GM12878 (cell line): ENCODE measurements around the gene TK2. TPM values are rescaled to one million over a fixed set of nuclear protein-coding genes. Genes with fewer than 3 reads are reported as not detected.
A peak's percentile ranks its signal among the peaks of the same experiment; 100 is the strongest.

Source experiments
- ATAC-seq: fragments of 200-7000 bp; cut with Tn5 transposase; 3 replicates; pipeline ENCODE4 v1.9.1; 2020; ENCODE audit warnings: mild to moderate bottlenecking, moderate library complexity
- BruUV-seq: library from RNA; stranded (reverse); fragments of 400-500 nt; replicated peaks from 2 replicates; lab custom pipeline; 2021; lab: Mats Ljungman, UMichigan
- CTCF ChIA-PET: fragments of 300-600 bp; sonication (Branson Sonifier 250); formaldehyde crosslinking; extraction: SDS; loops from one replicate; lab custom pipeline; 2021; ENCODE audit warnings: inconsistent platforms; lab: Yijun Ruan, JAX
- POLR2A ChIA-PET: fragments of 350-600 bp; formaldehyde crosslinking; extraction: SDS; loops from one replicate; lab custom pipeline; 2021; ENCODE audit warnings: inconsistent platforms; lab: Charles Lee
- RAD21 ChIA-PET: fragments of 300-600 bp; sonication (Branson Sonifier 250); formaldehyde crosslinking; loops from one replicate; lab custom pipeline; 2023; ENCODE audit warnings: antibody characterized with exemption; ENCODE audit not compliant: unreplicated experiment; lab: Charles Lee
- SMC1A ChIA-PET: fragments of 300-600 bp; sonication (Branson Sonifier 250); formaldehyde crosslinking; loops from one replicate; lab custom pipeline; 2023; ENCODE audit not compliant: unreplicated experiment, uncharacterized antibody; lab: Charles Lee
- DNase-seq: peaks from one replicate; pipeline ENCODE4 v3.0.0-alpha.2; 2011; ENCODE audit warnings: low read depth, low spot score
- FAIRE-seq: peaks from 3 replicates; lab custom pipeline; 2011; peaks lifted over from hg19 to GRCh38; lab: Jason Lieb, UNC
- H2AFZ ChIP-seq: 2 replicates; pipeline ENCODE4 v1.6.0; 2011; ENCODE audit warnings: low read depth, low read length, control low read depth; ENCODE audit not compliant: control insufficient read depth
- H3K27ac ChIP-seq: 2 replicates; pipeline ENCODE4 v1.5.1; 2011; ENCODE audit warnings: control low read depth; ENCODE audit not compliant: control insufficient read depth, insufficient read depth
- H3K27me3 ChIP-seq, 2 experiments: replicated peaks in 1 of 2; 2 replicates each; pipeline versions ENCODE4 v1.6.0 to v1.6.1; 2011; ENCODE audit warnings: low read length in 1 of 2; ENCODE audit not compliant: control insufficient read depth in 2 of 2, insufficient read depth in 2 of 2
- H3K36me3 ChIP-seq, 2 experiments: 2 replicates each; pipeline ENCODE4 v1.5.1; 2011; ENCODE audit warnings: low read length in 1 of 2; ENCODE audit not compliant: control insufficient read depth in 2 of 2, insufficient read depth in 2 of 2
- H3K4me1 ChIP-seq: 2 replicates; pipeline ENCODE4 v1.6.1; 2011; ENCODE audit warnings: mild to moderate bottlenecking, low read length, moderate library complexity, mixed read lengths; ENCODE audit not compliant: control insufficient read depth, insufficient read depth
- H3K4me2 ChIP-seq: 2 replicates; pipeline ENCODE4 v1.6.0; 2011; ENCODE audit warnings: control low read depth; ENCODE audit not compliant: control insufficient read depth, insufficient read depth
- H3K4me3 ChIP-seq: fragments of 200-600 bp; sonication (generic); 2 replicates; pipeline ENCODE4 v1.5.1; 2016
- H3K79me2 ChIP-seq: 2 replicates; pipeline ENCODE4 v1.6.0; 2011; ENCODE audit warnings: low read length; ENCODE audit not compliant: control insufficient read depth, insufficient read depth
- H3K9ac ChIP-seq: 2 replicates; pipeline ENCODE4 v1.8.0; 2011; ENCODE audit warnings: low read length, control low read depth, mixed read lengths; ENCODE audit not compliant: control insufficient read depth, insufficient read depth
- H3K9me3 ChIP-seq: replicated peaks from 3 replicates; pipeline ENCODE4 v1.5.1; 2011; ENCODE audit warnings: mild to moderate bottlenecking, low read length; ENCODE audit not compliant: control insufficient read depth, insufficient read depth
- H4K20me1 ChIP-seq: 2 replicates; pipeline ENCODE4 v1.6.0; 2011; ENCODE audit not compliant: control insufficient read depth, insufficient read depth
- BCLAF1 ChIP-seq: fragments of 450-650 bp; IDR thresholded peaks from 2 replicates; pipeline ENCODE4 v1.6.1; 2017; ENCODE audit warnings: antibody characterized with exemption, mild to moderate bottlenecking, moderate library complexity
- EP300 ChIP-seq, 2 experiments: fragments of 150-350 bp in 1 of 2; IDR thresholded peaks; 2 replicates each; pipeline ENCODE4 v1.6.1; 2011 to 2012; ENCODE audit warnings: low read depth in 2 of 2, low read length in 2 of 2, borderline replicate concordance in 1 of 2, improper control_type of control experiment in 1 of 2, inconsistent platforms in 1 of 2; ENCODE audit not compliant: control insufficient read depth in 1 of 2
- IKZF2 ChIP-seq, 2 experiments: fragments of 450-650 bp; IDR thresholded peaks; 2 replicates each; pipeline ENCODE4 v1.6.1; 2017; ENCODE audit warnings: mild to moderate bottlenecking in 2 of 2, moderate library complexity in 2 of 2
- IRF3 ChIP-seq: fragments of 450-650 bp; IDR thresholded peaks from 2 replicates; pipeline ENCODE4 v1.6.1; 2014; ENCODE audit warnings: mild to moderate bottlenecking
- JUND ChIP-seq: IDR thresholded peaks from 2 replicates; pipeline ENCODE4 v1.6.1; 2012; ENCODE audit warnings: low read depth, mild to moderate bottlenecking, low read length, improper control_type of control experiment, moderate library complexity
- MXI1 ChIP-seq: fragments of 150-350 bp; IDR thresholded peaks from 2 replicates; pipeline ENCODE4 v1.6.1; 2011; ENCODE audit warnings: low read depth, mild to moderate bottlenecking, inconsistent platforms, low read length, improper control_type of control experiment
- MYB ChIP-seq: fragments of 150-350 bp; IDR thresholded peaks from 2 replicates; pipeline ENCODE4 v1.6.1; 2014; ENCODE audit warnings: mild to moderate bottlenecking, low read depth, low read length, borderline replicate concordance
- PAX8 ChIP-seq: fragments of 450-650 bp; IDR thresholded peaks from 2 replicates; pipeline ENCODE4 v1.6.1; 2017; ENCODE audit warnings: mild to moderate bottlenecking, moderate library complexity
- RELA ChIP-seq: fragments of 450-650 bp; IDR thresholded peaks from 2 replicates; pipeline ENCODE4 v1.8.0; 2014; ENCODE audit warnings: borderline replicate concordance; ENCODE audit not compliant: partially characterized antibody
- RFX5 ChIP-seq: IDR thresholded peaks from 2 replicates; pipeline ENCODE4 v1.6.1; 2011; ENCODE audit warnings: low read depth, low read length, improper control_type of control experiment
- STAT1 ChIP-seq: fragments of 450-650 bp; conservative IDR thresholded peaks from 2 replicates; pipeline ENCODE4 v1.6.1; 2014; ENCODE audit warnings: antibody characterized with exemption, mild to moderate bottlenecking
- TBL1XR1 ChIP-seq: IDR thresholded peaks from 2 replicates; pipeline ENCODE4 v1.6.1; 2012; ENCODE audit warnings: low read depth, low read length, improper control_type of control experiment
- ZZZ3 ChIP-seq: IDR thresholded peaks from 2 replicates; pipeline ENCODE4 v1.6.1; 2011; ENCODE audit warnings: low read depth; ENCODE audit not compliant: control insufficient read depth, insufficient read length
- WGBS: methylation state at CpG from one replicate; pipeline ENCODE4 v1.1.6; 2016; ENCODE audit warnings: low lambda C conversion rate; ENCODE audit not compliant: insufficient replicate concordance, insufficient coverage; ENCODE audit errors: missing lambda C conversion rate; 5-methylcytosine and 5-hydroxymethylcytosine counted together
- in situ Hi-C: fragments of 300-500 bp; cut with MboI; formaldehyde crosslinking; loops from 9 replicates; pipeline ENCODE4 v1.14.3; 2018; ENCODE audit warnings: mixed read lengths
- intact Hi-C: fragments of 100-400 bp; cut with micrococcal nuclease; formaldehyde crosslinking; loops from one replicate; pipeline ENCODE4 v1.14.2; 2022; ENCODE audit not compliant: unreplicated experiment
- polyA plus RNA-seq, 11 experiments: library from polyadenylated mRNA; depleted of rRNA in 4 of 11; unstranded in 6 of 11; stranded (reverse) in 5 of 11; fragments of >200 nt; fragmentation: Nextera tagmentation in 4 of 11; fragmentation: Illumina TruSeq in 1 of 11; extraction: Ambion mirVana in 4 of 11; extraction: Trizol in 1 of 11; gene quantifications; 1 replicate in 1 of 11; 2 replicates in 10 of 11; pipeline versions ENCODE4 v1.2.1 to v1.2.3, GENCODE V29; 2011 to 2016; ENCODE audit warnings: inconsistent platforms in 2 of 11, missing spikeins in 2 of 11, low read depth in 1 of 11
- total RNA-seq, 4 experiments: library from RNA; depleted of rRNA in 3 of 4; stranded (reverse); fragments of >200 nt in 3 of 4; fragmentation: Illumina TruSeq in 1 of 4; extraction: Trizol in 1 of 4; gene quantifications; 2 replicates each; pipeline versions ENCODE4 v1.2.1 to v1.2.3, GENCODE V29; 2013 to 2021

The TK2 gene
- total and polyA plus RNA-seq, 10 of the 15 experiments (the other 5 are each of a cell fraction or from before 2014, with no cell fraction given) = 1.3 to 12.4 (median 3.0) TPM

- Histone ChIP-seq H3K79me2 (no peaks in the 10 kb centered on the region), H3K4me1 (peaks cover 49% of the 10 kb centered on the region), H3K9me3 (no peaks in the 10 kb centered on the region), H3K4me2 (no peak overlapping the region), H3K9ac (no peak overlapping the region), H2AFZ (no peak overlapping the region), H4K20me1 (no peaks in the 10 kb centered on the region), H3K4me3 (no peak overlapping the region), H3K27me3 (no peaks in the 10 kb centered on the region), H3K36me3 (peaks cover 0 to 3% of the 10 kb centered on the region in 2 experiments; a peak in 1 of 4 replicates), H3K27ac (0 out of 2 replicates have a peak overlapping the region, but pooled peaks have one; percentile 78)
- in situ Hi-C loops (loop anchor here (25.0 kb wide), 1 partner anchor 512 kb away; the partner anchor contains the start of gene CBFB), intact Hi-C loops (loop anchor here (2.0 kb wide), 1 partner anchor 13 kb away; no protein-coding TSS in a partner anchor)
- ChIA-PET RAD21 (interaction anchor here (1.3 to 2.3 kb wide), 6 partner anchors 10 to 82 kb away, joined by 3 to 6 read pairs (median 4); no protein-coding TSS in a partner anchor), CTCF (interaction anchor here (1.0 to 6.0 kb wide), 6 partner anchors 14 to 64 kb away, joined by 3 to 35 read pairs (median 4); partner anchors contain the start of genes CKLF and TK2), POLR2A (interaction anchor here (0.7 to 1.8 kb wide), 3 partner anchors 8 to 37 kb away, joined by 3 to 10 read pairs (median 4); no protein-coding TSS in a partner anchor), SMC1A (interaction anchor here (0.8 to 5.4 kb wide), 6 partner anchors 8 to 38 kb away, joined by 3 to 86 read pairs (median 4); partner anchors contain the start of genes CKLF and TK2)
- DNase-seq (no peak), FAIRE-seq (no peak), ATAC-seq (no peak)
- 95% methylated on average over 9 of the region's 9 CpGs for WGBS
- no TSS peak for BruUV-seq
- TF ChIP-seq ZZZ3 (no peak), BCLAF1 (no peak), RFX5 (no peak), IRF3 (no peak), PAX8 (no peak), STAT1 (no peak), IKZF2 (IDR thresholded peaks at IDR 0.05) (no peak), MXI1 (no peak), TBL1XR1 (no peak), JUND (no peak), EP300 (IDR thresholded peaks at IDR 0.05; ENCODE audit: borderline replicate concordance in 1 of 2, control insufficient read depth in 1 of 2, low read depth in 2 of 2, low read length in 2 of 2) (no peak), RELA (no peak), MYB (no peak)
Measured at GRCh38 chr16:66525396-66526180, 24.3 kb downstream of the TK2 start.
